ENCODE data around the gene RPL36.

Gene RPL36

GRCh38 chr19:5690955-5691821 lies 1.1 kb downstream of the RPL36 start:
- TF ChIP-seq CTBP1 (IDR thresholded peaks at IDR 0.05; ENCODE audit: borderline replicate concordance) (no peak), LEF1 (IDR thresholded peaks at IDR 0.05; ENCODE audit: borderline replicate concordance) (no peak), FOXA1 (IDR thresholded peaks at IDR 0.05) (no peak), SUZ12 (IDR thresholded peaks at IDR 0.05) (no peak), L3MBTL2 (conservative IDR thresholded peaks at IDR 0.05) (no peak), BHLHE40 (IDR thresholded peaks at IDR 0.05; ENCODE audit: borderline replicate concordance) (no peak), FOXK2 (IDR thresholded peaks at IDR 0.05) (no peak), ARNT (IDR thresholded peaks at IDR 0.05) (no peak), FOXM1 (IDR thresholded peaks at IDR 0.05; ENCODE audit: borderline replicate concordance) (no peak), TARDBP (IDR thresholded peaks at IDR 0.05) (no peak), ELF4 (IDR thresholded peaks at IDR 0.05) (no peak), ZNF384 (IDR thresholded peaks at IDR 0.05) (no peak), SP1 (IDR thresholded peaks at IDR 0.05) (no peak)

GRCh38 chr19:5691822-5692722 lies 2.0 kb downstream of the RPL36 start:
- CTCF ChIA-PET: no interaction called here
- DNase-seq (ENCODE audit: extremely low spot score): no peak

More at GRCh38 chr19:5690955-5691821, 1.1 kb downstream of the RPL36 start:
- ChIA-PET POLR2A (interaction anchor here (0.7 to 1.7 kb wide), 10 partner anchors 12 to 331 kb away, joined by 3 to 35 read pairs (median 4); partner anchors contain the start of genes CATSPERD, DUS3L, LONP1 and SAFB), CTCF (no interaction called here)
- DNase-seq (ENCODE audit: extremely low spot score): no peak

DNA sequence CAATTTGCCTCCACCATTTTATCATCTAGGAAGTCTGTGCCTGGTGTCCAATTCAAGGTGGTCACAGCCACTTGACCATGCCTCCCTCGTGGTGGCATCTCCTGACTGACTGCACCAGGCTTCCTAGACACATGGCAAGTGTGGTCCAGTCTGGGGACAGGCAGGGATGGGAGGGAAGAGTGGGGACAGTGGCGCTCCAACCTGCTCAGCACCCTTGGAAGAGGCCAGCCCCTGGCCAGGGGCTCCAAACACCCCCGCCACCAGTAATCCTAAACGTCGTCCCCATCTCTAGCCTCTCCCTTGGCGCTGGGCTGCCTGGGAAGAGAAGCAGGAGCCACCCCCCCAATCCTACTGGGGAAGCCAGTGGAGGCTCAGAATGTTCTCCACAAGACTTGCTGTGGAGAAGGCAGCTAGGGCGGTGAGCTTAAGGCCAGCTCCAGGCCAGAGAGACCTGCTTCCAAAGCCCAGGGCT lies 2.7 kb downstream of the RPL36 start:
- DNase-seq (ENCODE audit: extremely low spot score): no peak
- CTCF ChIA-PET: no interaction called here
- POLR2A ChIA-PET: interaction anchor here (1.3 to 2.4 kb wide), 2 partner anchors 26 to 27 kb away, joined by 6 to 12 read pairs; partner anchors contain the start of genes CATSPERD and LONP1
- TF ChIP-seq FOXA1 (IDR thresholded peaks at IDR 0.05) (no peak), SP1 (IDR thresholded peaks at IDR 0.05) (no peak), CTBP1 (IDR thresholded peaks at IDR 0.05; ENCODE audit: borderline replicate concordance) (no peak), SUZ12 (IDR thresholded peaks at IDR 0.05) (no peak), ARNT (IDR thresholded peaks at IDR 0.05) (no peak), LEF1 (IDR thresholded peaks at IDR 0.05; ENCODE audit: borderline replicate concordance) (no peak), FOXK2 (IDR thresholded peaks at IDR 0.05) (no peak), HDGF (IDR thresholded peaks at IDR 0.05; ENCODE audit: borderline replicate concordance) (no peak), TARDBP (IDR thresholded peaks at IDR 0.05) (no peak), ELF4 (IDR thresholded peaks at IDR 0.05) (no peak), FOXM1 (IDR thresholded peaks at IDR 0.05; ENCODE audit: borderline replicate concordance) (no peak), NFRKB (IDR thresholded peaks at IDR 0.05) (no peak), BHLHE40 (IDR thresholded peaks at IDR 0.05; ENCODE audit: borderline replicate concordance) (no peak), L3MBTL2 (conservative IDR thresholded peaks at IDR 0.05) (no peak), ZNF384 (IDR thresholded peaks at IDR 0.05) (no peak)
- TF ChIP-seq, protein P1, sequence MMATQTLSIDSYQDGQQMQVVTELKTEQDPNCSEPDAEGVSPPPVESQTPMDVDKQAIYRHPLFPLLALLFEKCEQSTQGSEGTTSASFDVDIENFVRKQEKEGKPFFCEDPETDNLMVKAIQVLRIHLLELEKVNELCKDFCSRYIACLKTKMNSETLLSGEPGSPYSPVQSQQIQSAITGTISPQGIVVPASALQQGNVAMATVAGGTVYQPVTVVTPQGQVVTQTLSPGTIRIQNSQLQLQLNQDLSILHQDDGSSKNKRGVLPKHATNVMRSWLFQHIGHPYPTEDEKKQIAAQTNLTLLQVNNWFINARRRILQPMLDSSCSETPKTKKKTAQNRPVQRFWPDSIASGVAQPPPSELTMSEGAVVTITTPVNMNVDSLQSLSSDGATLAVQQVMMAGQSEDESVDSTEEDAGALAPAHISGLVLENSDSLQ (IDR thresholded peaks at IDR 0.05): no peak

More at GRCh38 chr19:5691822-5692722, 2.0 kb downstream of the RPL36 start:
- POLR2A ChIA-PET: interaction anchor here (0.8 to 2.4 kb wide), 8 partner anchors 13 to 330 kb away, joined by 3 to 35 read pairs (median 5); partner anchors contain the start of genes CATSPERD, DUS3L, LONP1 and SAFB
- no peak for TF ChIP-seq HDGF (IDR thresholded peaks at IDR 0.05; ENCODE audit: borderline replicate concordance)
- no peak for TF ChIP-seq FOXK2 (IDR thresholded peaks at IDR 0.05)
- no peak for TF ChIP-seq FOXA1 (IDR thresholded peaks at IDR 0.05)
- no peak for TF ChIP-seq ELF4 (IDR thresholded peaks at IDR 0.05)
- TF ChIP-seq ZNF384 (IDR thresholded peaks at IDR 0.05): no peak
- TF ChIP-seq LEF1 (IDR thresholded peaks at IDR 0.05; ENCODE audit: borderline replicate concordance): no peak
- no peak for TF ChIP-seq FOXM1 (IDR thresholded peaks at IDR 0.05; ENCODE audit: borderline replicate concordance)
- TF ChIP-seq CTBP1 (IDR thresholded peaks at IDR 0.05; ENCODE audit: borderline replicate concordance): no peak
- TF ChIP-seq BHLHE40 (IDR thresholded peaks at IDR 0.05; ENCODE audit: borderline replicate concordance): no peak
- TF ChIP-seq TARDBP (IDR thresholded peaks at IDR 0.05): no peak
- no peak for TF ChIP-seq ARNT (IDR thresholded peaks at IDR 0.05)
- TF ChIP-seq L3MBTL2 (conservative IDR thresholded peaks at IDR 0.05): no peak
- TF ChIP-seq NFRKB (IDR thresholded peaks at IDR 0.05): no peak
- TF ChIP-seq SP1 (IDR thresholded peaks at IDR 0.05): no peak
- TF ChIP-seq SUZ12 (IDR thresholded peaks at IDR 0.05): no peak
- TF ChIP-seq, protein P1 (IDR thresholded peaks at IDR 0.05): no peak

DNA sequence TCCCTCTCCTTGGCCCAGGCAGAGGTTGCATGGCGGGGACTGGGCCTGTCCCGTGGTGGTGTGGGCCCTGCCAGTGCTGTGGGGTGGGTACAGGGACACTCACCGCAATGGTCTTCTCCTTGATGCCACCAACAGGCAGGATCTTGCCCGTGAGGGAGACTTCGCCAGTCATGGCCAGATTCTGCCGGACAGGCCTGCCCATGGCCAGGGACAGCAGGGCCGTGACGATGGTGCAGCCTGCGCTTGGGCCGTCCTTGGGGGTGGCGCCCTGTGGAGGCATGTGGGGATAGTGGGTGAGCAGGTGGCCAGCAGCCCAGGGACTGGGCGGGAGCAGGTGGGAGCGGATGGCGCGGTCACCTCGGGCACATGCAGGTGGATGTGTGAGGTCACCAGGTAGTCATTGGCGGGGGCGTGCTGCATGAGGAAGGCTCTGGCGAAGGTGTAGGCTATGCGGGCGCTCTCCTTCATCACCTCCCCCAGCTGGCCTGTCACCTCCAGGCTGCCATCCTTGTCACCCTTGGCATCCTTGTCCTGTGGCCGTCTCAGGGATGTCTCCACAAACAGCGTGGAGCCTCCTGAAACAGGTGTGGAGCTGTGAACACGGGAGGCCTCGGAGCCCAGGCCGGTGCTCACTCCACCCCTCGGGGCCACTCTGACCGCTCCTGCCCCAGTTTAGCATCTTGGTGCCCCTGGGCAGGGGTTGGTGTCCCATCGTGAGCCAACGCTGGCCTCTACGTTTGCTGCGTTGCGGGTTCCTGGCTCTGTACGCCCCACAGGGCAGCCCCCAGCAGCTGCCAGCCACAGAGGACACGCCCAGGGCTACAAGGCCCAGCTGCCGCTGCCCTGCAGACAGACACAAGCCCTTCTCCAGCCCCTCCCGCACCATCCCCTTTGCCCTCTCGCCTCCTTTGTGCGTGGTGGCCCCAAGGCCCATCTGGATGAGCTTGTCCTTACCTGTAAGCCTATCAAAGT lies 3.4 kb downstream of the RPL36 start:
- no peak for DNase-seq (ENCODE audit: extremely low spot score)
- ChIA-PET CTCF (no interaction called here), POLR2A (interaction anchor here (1.3 to 2.4 kb wide), 2 partner anchors 25 to 27 kb away, joined by 6 to 12 read pairs; partner anchors contain the start of genes CATSPERD and LONP1)
- TF ChIP-seq, protein P1 (IDR thresholded peaks at IDR 0.05): no peak
- TF ChIP-seq L3MBTL2 (conservative IDR thresholded peaks at IDR 0.05): 0 out of 2 replicates have a peak, but pooled peaks have one; percentile 13

Measured in HEK293T (cell line).